GM18502 (cell line): ENCODE measurements around the gene GPC1.

Experiments used
- ATAC-seq: cut with Tn5 transposase; IDR thresholded peaks from one replicate; pipeline ENCODE4 v1.9.1; 2021; ENCODE audit warnings: mild to moderate bottlenecking; ENCODE audit not compliant: unreplicated experiment, poor library complexity

Gene GPC1

GRCh38 chr2:240428245-240428644 lies 7.2 kb upstream of the GPC1 start:
- ATAC-seq = no peak

- no peak for ATAC-seq
These were observed 6.1 kb upstream of the GPC1 start for GRCh38 chr2:240429341-240429871.

- ATAC-seq = no peak
These were observed 5.5 kb upstream of the GPC1 start for GRCh38 chr2:240429872-240430491.

GRCh38 chr2:240430595-240430994 lies 4.9 kb upstream of the GPC1 start:
- no peak for ATAC-seq

GRCh38 chr2:240431271-240431660 lies 4.2 kb upstream of the GPC1 start:
- no peak for ATAC-seq

- no peak for ATAC-seq
These were observed 3.6 kb upstream of the GPC1 start for GRCh38 chr2:240431661-240432424.

- ATAC-seq = no peak
These were observed 3.0 kb upstream of the GPC1 start for GRCh38 chr2:240432430-240432819.

- no peak for ATAC-seq
These were observed 2.4 kb upstream of the GPC1 start for GRCh38 chr2:240432820-240433801.

GRCh38 chr2:240433973-240434727 lies 1.3 kb upstream of the GPC1 start:
- ATAC-seq = no peak

- peak; percentile 69 for ATAC-seq
These were observed 571 bp upstream of the GPC1 start for GRCh38 chr2:240434728-240435456.

GRCh38 chr2:240435948-240436682 lies 652 bp downstream of the GPC1 start:
- peak; percentile 23 for ATAC-seq

GRCh38 chr2:240436683-240437550 lies 1.5 kb downstream of the GPC1 start:
- ATAC-seq = no peak

GRCh38 chr2:240437551-240437860 lies 2.0 kb downstream of the GPC1 start:
- ATAC-seq = no peak

GRCh38 chr2:240437861-240438809 lies 2.7 kb downstream of the GPC1 start:
- no peak for ATAC-seq

- no peak for ATAC-seq
These were observed 3.6 kb downstream of the GPC1 start for GRCh38 chr2:240438810-240439697.

GRCh38 chr2:240439698-240440151 lies 4.3 kb downstream of the GPC1 start:
- no peak for ATAC-seq
